ENCODE results near the gene RASL10B.
"Not testable (repeated sequence)": the region's sequence is repeated elsewhere in the genome, so short reads cannot be mapped to it uniquely, and the experiment has no call there.

RASL10B gene

GRCh38 chr17:35743626-35744328 is 12.3 kb downstream of the RASL10B start:
- no peak for DNase-seq

DNA sequence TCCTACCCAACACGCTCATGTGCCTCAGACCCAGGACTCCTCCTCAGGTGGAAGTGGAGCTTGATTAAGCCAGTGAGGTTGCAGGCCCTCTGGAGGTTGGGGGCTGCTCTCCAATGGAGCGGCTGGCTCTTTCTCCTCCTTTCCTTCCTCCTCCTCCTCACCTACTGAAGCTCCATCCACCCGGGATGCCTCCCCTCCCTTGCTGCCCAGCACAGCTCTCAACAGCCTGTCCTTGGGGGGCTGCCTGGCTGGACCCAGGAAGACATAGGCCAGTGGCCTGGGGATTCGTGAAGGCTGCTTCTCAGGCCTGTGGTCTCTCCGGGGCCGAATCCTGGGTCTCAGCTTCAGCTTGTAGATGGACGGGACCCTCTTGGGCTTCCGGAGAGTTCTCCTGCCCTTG is 13.4 kb downstream of the RASL10B start:
- no peak for DNase-seq

DNA sequence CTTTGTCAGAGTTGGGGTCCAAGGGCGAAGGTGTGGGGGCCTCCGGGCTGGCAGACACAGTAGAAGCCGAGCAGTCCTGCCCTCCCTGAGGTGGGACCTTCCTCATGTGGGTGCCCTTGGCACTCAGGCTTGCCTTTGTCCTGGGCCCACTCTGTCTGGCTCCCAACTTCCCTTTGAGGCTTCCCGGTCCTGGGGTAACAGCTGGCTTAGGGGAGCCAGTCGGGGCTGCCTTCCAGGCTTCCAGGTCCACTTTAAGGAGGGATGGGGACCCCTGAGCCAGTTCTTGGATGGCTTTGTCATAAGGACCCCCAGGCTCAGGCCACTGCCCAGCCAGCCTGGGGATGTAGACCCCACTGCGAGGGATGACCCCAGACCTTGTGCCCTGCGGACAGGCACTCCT is 13.8 kb downstream of the RASL10B start:
- no peak for DNase-seq

DNA sequence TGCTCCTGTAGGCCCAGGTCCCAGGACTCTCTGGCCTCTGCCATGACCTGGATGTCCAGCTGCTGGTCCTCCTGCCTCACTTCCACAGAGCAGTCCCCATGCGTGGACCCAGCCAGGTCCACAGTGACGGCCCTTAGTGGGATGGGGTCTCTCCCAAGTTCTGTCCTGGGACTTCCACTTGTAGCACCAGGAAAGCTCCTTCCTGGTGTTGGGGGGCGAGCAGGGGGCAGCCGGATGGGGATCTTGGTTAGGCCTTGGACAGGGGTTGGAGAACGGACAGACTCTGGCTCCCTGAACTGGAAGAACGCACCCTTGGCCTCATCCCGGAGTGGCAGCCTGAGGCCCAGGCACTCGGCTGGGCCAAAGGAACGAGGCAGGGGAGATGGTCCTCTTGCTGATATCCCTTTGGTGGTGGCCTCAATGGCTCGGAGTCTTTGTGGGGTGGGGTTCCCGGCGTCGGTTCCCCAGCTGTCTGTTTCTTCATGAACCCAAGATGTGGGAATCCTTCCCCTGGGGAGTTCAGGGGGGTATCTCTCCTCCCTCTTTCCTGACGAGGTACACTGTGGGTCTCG is 14.4 kb downstream of the RASL10B start:
- DNase-seq = no peak

- DNase-seq = peak; percentile 72
Measured at GRCh38 chr17:35747540-35748017, 16.1 kb downstream of the RASL10B start.

- DNase-seq = no peak
Measured at GRCh38 chr17:35748341-35748841, 17.0 kb downstream of the RASL10B start.

- no peak for DNase-seq
Measured at GRCh38 chr17:35748979-35749378, 17.5 kb downstream of the RASL10B start.

- no peak for DNase-seq
Measured at GRCh38 chr17:35749560-35750412, 18.3 kb downstream of the RASL10B start.

DNA sequence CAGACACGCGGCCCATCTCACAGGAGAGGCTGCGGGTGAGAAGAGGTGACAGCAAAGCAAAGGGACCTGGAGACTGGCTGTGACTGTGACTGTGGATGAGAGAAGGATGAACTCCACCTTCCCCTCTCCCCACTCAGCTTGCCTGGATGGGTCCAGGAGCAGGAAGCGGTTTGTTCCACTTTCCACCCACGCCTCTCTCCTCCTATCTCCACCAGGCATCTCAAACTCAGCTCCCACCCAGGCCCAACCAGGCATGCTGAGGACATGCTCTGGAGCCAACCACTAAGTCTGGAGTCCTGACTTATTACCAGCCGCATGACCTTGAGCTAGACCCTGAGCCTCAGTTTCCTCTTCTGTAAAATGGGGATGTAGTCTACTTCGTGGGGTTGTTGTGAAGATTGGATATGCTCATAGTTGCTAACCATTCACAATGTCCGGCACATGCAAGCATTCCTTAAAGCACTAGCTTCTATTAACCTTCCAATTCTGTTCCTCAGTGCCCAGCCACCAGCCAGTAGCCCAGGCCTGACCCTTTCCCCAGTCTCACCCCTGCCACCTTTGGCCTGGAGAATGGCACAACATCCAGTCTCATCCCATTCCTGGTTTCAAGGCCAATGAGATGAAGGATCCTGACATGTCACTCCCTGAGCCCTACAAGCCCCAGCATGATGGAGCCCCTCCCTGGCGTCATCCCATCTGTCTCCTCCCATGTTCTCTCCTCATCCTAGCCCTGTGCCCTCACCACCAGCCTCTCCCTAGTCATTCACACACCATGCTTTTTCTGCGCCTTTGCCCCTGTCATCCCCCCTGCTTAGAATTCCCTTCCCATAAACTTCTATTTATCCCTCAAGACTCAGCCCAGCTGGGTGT is 19.3 kb downstream of the RASL10B start:
- DNase-seq = no peak

DNA sequence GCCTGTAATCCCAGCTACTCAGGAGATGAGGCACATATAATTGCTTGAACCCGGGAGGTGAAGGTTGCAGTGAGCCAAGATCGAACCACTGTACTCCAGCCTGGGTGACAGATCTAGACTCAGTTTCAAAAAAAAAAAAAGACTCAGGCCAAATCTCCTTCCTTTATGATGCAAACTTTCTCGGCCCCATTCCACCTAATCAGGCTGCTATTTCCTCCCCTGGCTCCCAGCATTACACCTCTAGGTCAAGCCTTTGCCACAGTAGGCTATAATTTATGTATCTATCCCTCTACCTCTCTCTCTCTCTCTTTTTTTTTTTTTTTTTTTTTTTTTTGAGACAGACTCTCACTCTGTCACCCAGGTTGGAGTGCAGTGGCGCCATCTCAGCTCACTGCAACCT is 20.1 kb downstream of the RASL10B start:
- DNase-seq = not testable (repeated sequence)

GRCh38 chr17:35752471-35752870 is 21.0 kb downstream of the RASL10B start:
- DNase-seq = no peak

- no peak for DNase-seq
Measured at GRCh38 chr17:35752945-35753764, 21.7 kb downstream of the RASL10B start, which contains the start of gene GAS2L2. GAS2L2 (minus strand) TSS chr17:35753239; CDS start chr17:35752850, 389 bp downstream.

- no peak for DNase-seq
Measured at GRCh38 chr17:35757243-35757642, 25.8 kb downstream of the RASL10B start.

GRCh38 chr17:35760587-35760986 is 29.1 kb downstream of the RASL10B start, which contains the start of gene C17orf50:
C17orf50 (plus strand) TSS chr17:35760887; CDS start chr17:35760942, 55 bp downstream.
- DNase-seq = no peak

GRCh38 chr17:35761601-35762000 is 30.2 kb downstream of the RASL10B start:
- DNase-seq = no peak

DNA sequence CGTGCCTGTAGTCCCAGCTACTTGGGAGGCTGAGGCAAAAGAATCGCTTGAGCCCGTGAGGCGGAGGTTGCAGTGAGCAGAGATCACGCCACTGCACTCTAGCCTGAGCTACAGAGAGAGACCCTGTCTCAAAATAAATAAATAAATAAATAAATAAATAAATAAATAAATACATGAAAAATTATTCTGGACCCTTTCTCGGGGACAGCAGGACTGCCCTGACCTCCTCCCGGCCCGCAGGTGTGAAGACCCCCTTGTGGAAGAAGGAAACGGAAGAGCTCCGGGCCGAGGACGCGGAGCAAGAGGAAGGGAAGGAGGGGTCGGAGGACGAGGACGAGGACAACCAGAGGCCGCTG is 32.3 kb downstream of the RASL10B start:
- DNase-seq = no peak

DNA sequence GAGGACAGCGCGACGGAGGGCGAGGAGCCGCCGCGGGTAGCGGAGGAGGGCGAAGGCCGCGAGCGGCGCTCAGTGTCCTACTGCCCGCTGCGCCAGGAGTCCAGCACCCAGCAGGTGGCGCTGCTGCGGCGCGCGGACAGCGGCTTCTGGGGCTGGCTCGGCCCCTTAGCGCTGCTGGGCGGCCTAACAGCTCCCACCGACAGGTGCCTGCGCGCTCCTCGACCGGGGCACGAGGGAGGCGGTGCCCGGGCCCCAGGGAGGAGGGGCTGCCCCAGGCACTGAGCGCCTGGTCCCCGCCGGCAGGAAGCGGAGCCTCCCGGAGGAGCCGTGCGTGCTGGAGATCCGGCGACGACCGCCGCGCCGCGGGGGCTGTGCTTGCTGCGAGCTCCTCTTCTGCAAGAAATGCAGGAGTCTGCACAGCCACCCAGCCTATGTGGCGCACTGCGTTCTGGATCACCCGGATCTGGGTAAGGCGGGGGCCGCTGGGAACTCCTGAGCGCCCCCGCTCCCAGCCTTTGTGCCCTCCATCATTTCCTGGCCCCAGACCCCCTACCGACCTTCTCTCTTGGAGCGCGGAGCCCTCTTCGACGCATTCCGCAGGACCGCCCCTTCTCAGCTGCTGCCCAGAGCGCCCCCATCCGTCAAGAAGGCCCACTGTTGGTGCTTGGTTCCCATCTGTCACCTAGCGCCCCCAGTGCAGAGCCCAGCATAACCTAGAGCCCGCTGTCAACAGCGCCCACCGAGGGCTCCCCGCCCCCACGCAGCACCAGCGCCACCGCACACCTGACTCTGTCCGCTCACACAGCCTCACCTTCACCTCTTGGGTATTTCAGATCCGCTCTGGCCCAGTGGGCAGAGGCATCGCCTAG is 32.9 kb downstream of the RASL10B start:
- DNase-seq = peak; percentile 76

DNA sequence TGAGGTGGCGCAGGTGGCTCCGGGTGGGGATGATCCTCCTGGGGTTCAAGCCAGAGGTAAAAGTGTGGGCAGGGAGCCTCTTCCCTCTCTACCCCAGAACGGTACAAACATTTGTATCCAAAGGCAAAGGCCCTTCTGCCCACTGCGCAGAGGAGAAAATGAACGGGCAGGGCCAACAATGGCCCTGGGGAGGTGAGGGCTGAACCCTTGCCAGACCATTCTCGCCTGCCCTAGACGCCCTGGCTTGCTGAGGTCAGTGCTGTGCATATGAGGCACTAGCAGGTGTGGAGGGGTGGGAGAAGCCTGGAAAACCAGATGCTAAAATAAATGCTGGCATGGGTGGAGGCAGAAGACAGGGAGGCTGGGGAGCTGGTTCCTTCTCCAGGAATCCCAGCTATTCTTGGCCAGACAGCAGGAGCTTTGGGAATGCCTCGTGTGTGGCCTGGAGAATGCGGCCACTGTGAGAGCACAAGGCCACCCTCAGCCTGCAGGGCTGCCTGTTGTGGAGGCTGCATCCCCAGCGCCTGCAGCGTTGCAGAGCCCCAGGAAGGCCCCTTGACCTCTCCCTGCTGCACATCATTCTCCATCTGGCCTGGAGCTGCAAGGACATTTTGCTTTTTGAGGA is 33.8 kb downstream of the RASL10B start:
- DNase-seq = no peak

- no peak for DNase-seq
Measured at GRCh38 chr17:35765756-35766488, 34.5 kb downstream of the RASL10B start.
